ENCODE results near the gene MCRS1.

Gene MCRS1

DNA sequence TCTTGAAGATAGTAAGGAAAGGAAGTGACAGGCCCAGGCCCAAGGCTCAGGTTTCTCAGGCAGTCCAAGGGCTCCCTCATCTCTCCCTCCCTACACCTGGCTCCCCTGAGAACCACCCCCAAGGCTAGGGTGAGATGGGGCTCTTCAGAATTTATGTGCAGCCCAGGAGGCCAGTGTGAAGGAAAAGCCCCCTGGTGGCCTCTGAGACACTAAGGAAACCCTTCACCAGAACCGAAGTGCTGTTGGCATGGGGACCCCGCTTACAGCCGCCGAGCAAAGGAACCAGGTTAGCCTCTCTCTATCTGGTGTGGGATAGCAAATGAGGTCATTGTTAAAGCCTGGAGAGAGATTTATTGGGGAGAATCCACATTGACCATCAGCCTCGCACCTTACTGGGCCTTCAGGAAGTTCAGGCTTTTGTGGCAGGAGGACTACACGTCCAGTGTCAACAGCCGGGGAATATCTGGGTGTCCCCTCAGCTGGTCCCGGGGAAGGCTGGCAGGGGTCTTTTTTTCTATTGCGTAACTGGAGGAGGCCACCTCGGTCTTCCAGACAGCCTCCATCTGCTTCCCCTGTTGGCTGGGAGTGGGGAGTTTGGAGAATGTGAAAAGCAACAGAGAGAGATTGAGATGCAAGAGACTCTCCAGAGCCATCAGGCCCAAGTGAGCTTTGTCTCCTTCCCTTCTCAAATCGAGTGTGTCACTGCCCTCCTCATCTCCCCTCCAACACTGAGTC is 19.4 kb upstream of the MCRS1 start:
- H3K4me3 ChIP-seq (ENCODE audit: low read depth, low read length), result no peak overlapping the region
- DNase-seq (ENCODE audit: low read depth), result no peak
- TF ChIP-seq, protein P1, sequence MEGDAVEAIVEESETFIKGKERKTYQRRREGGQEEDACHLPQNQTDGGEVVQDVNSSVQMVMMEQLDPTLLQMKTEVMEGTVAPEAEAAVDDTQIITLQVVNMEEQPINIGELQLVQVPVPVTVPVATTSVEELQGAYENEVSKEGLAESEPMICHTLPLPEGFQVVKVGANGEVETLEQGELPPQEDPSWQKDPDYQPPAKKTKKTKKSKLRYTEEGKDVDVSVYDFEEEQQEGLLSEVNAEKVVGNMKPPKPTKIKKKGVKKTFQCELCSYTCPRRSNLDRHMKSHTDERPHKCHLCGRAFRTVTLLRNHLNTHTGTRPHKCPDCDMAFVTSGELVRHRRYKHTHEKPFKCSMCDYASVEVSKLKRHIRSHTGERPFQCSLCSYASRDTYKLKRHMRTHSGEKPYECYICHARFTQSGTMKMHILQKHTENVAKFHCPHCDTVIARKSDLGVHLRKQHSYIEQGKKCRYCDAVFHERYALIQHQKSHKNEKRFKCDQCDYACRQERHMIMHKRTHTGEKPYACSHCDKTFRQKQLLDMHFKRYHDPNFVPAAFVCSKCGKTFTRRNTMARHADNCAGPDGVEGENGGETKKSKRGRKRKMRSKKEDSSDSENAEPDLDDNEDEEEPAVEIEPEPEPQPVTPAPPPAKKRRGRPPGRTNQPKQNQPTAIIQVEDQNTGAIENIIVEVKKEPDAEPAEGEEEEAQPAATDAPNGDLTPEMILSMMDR (IDR thresholded peaks at IDR 0.05; ENCODE audit: control insufficient read depth, extremely low read depth, insufficient read depth), result no peak

DNA sequence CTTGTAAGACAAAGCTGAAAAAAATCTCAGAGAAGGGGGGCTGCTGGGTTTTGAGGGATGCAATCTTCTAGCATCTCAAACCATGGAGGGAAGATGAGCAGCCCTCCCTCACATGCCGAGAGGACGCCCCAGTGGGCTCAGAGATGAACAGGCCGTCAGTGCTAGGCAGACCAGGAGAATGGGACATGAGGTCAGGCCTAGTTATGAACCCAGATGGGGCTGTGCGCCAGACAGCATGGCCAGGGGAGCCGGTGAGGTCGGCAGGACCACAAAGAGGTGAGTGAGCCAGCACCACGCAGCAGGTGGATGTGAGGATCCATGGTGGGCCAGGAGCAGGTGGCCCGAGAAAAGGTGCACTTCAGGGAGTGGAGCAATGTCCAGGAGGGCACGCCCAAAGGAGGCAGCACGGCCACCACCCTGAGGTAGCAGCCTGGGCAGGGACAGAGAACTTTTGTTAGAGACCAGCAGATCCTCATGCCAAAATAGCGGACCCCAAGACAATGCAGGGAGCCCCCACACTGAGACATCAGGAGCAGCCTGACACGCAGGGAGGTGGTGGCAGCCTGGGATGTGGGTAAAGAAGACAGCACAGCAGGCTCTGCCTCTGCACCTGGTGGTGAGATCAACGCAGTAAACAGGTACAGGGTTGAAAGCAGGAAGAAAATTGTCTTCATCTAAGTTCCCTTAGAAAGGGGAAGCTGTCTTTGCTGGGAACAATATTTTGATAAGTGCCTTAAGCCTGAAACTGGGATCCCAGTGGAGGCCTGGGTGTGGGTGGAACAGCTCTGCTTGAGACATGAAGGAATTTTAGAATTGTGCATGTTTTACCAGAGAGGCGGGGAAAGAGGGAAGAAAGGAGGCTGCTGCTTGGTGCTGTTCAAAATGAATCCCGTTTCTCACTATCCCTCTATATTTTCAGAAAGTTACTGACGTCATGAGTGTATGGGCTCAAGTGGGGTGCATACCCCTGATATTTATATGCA is 17.8 kb upstream of the MCRS1 start:
- DNase-seq (ENCODE audit: low read depth), result no peak
- H3K4me3 ChIP-seq (ENCODE audit: low read depth, low read length), result no peak overlapping the region
- TF ChIP-seq, protein P1 (IDR thresholded peaks at IDR 0.05; ENCODE audit: control insufficient read depth, extremely low read depth, insufficient read depth), result no peak

DNA sequence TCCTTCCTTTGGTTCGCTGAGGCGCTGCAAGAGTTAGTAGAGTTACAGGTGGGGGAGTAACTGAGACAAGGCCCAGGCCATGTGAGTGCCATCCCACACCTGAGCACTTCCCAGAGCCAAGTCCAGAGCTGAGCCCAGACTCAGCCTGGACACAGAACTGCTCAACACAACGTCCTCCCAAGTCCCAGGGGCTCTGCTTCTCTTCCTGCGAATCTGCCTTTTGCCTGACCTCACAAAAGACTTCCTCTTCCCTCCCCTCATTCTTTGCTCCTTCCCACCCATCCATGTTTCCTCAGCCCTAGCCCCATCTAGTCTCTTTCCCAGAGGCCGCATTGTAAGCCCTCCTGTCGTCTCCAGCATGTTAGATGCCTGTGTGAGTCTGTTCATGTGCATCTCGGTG is 16.6 kb upstream of the MCRS1 start:
- no peak overlapping the region for H3K4me3 ChIP-seq (ENCODE audit: low read depth, low read length)
- DNase-seq (ENCODE audit: low read depth), result no peak
- TF ChIP-seq, protein P1 (IDR thresholded peaks at IDR 0.05; ENCODE audit: control insufficient read depth, extremely low read depth, insufficient read depth), result no peak

DNA sequence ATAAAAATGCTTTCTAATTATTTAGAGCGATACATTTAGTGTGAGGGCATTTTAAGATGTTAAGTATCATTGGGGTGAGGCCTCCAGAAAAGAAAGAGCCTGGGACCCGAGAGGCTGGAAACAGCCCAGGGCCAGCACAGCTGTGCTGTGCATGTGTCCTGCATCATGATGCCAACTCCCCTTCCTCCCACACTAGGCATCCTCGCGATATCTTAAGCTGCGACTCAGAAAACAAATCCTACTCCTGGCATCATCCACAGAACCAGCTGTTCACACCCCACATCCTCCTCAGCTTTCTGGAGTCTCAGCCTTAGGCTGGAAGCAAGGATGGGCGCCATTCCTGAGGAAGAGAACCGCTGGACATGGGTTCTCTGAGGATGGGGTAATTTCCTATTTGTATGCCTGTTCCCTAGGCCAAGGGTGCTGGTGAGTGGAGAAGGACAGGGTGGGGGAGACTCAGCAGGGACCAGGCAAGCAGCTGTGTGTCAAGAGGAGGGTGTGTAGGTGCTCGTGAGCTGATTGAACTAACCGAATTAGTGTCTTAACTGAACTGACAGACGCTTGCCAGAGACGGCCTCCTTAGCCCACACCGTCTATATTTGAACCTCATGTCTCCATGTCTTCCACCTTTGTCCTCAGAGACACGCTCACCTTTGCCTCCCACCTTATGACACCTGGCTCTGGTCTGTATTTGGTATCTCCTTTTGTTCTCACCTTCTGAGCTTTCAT is 15.6 kb upstream of the MCRS1 start:
- no peak for DNase-seq (ENCODE audit: low read depth)
- TF ChIP-seq, protein P1 (IDR thresholded peaks at IDR 0.05; ENCODE audit: control insufficient read depth, extremely low read depth, insufficient read depth), result no peak
- no peak overlapping the region for H3K4me3 ChIP-seq (ENCODE audit: low read depth, low read length)

DNA sequence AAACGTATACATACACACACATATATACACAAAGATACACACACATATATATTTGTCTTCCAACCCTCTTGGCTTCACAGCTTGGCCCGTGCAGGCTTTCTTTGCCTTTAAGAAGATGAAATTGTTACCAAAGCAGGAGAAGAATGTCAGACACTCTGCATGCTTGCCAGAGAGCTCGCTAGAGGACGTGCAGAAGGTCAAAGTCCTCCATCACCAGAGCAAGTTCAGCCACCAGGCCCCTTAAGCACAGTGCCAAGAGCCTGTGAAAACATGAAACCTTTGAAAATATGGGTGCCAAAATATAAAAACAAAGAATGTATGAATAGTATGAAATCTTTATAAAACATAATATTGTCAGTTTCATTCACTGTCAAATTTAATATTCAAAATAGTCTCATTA is 14.9 kb upstream of the MCRS1 start:
- H3K4me3 ChIP-seq (ENCODE audit: low read depth, low read length), result no peak overlapping the region
- TF ChIP-seq, protein P1 (IDR thresholded peaks at IDR 0.05; ENCODE audit: control insufficient read depth, extremely low read depth, insufficient read depth), result no peak
- no peak for DNase-seq (ENCODE audit: low read depth)

DNA sequence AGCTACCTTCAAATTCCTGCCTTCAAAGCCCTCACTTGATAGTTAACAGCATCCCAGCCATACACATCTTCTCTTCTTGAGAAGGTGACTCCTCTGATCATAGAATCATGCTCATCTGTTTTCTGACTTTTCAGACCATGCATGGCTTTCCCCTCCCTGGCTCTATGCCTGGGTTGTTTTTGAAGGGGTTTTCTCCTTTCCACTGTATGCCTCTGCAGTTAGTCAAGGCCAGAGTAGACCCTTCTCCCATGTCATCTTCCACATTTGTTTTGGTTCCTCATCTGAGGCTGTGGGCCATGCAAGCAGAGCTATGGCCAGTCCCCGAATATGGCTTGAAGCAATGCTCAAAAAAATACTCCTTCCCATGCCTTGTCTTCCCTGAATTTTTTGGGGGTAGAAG is 14.3 kb upstream of the MCRS1 start:
- TF ChIP-seq, protein P1 (IDR thresholded peaks at IDR 0.05; ENCODE audit: control insufficient read depth, extremely low read depth, insufficient read depth), result no peak
- DNase-seq (ENCODE audit: low read depth), result no peak
- no peak overlapping the region for H3K4me3 ChIP-seq (ENCODE audit: low read depth, low read length)
